Stimulated activated CD8-positive, alpha-beta memory T cell treated with anti-CD3 and anti-CD28 coated beads, Interleukin-12 subunit alpha, Interleukin-12 subunit beta, amount 100 ng/mL, for 24 hours (primary cell): ENCODE data around the gene AADACL4.
"Not testable (repeated sequence)": the region's sequence is repeated elsewhere in the genome, so short reads cannot be mapped to it uniquely, and the experiment has no call there.

Source experiments
- DNase-seq: peaks from one replicate; pipeline ENCODE4 v3.0.0-alpha.2; 2020; ENCODE audit errors: extremely low read depth

Gene AADACL4

DNA sequence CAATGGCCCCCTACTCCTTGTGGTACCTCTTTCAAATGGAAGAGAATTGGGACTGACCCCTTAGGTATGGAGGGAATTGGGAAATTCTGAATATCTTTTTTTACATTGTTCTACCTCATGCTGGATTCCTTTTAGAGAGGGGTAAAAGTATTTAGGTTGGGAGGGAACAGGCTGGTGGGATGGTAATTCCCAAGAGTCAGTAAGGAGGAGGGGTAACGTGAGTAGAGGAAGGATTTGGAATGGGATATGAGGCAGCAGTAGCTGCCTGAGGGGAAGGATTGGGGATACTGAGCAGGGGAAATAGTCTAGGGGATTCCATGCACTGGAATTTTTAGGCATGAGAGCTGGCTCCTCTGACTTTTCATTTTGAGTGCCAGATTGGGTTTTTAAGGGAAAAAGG is 68.2 kb downstream of the AADACL4 start:
- DNase-seq, result no peak

DNA sequence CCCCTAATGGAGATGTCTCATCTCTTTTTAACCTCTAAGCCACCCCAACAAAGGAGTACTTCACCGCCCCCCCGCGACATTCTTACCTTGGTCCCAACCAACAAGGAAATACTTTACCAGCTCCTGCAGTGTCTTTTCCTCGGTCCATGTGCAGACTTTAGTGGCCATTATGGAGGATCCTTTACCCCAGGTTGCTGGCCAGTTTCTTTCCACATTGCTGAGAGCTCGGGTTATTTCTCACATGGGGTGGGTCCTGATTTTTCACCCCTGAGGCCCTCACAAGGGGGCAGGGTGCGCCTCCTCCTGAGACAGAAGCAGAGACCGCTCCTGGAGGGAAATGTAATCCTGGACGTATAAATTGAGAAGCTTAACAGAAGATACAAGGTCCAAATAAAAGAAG is 69.0 kb downstream of the AADACL4 start:
- DNase-seq, result no peak

DNA sequence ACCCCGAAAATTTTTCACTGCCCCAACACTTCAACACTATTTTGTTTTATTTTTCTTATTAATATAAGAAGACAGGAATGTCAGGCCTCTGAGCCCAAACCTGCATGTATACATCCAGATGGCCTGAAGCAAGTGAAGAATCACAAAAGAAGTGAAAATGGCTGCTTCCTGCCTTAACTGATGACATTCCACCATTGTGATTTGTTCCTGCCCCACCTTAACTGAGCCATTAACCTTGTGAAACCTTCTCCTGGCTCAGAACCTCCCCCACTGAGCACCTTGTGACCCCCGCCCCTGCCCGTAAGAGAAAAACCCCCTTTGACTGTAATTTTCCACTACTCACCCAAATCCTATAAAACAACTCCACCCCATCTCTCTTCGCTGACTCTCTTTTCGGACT is 69.8 kb downstream of the AADACL4 start:
- DNase-seq, result not testable (repeated sequence)

DNA sequence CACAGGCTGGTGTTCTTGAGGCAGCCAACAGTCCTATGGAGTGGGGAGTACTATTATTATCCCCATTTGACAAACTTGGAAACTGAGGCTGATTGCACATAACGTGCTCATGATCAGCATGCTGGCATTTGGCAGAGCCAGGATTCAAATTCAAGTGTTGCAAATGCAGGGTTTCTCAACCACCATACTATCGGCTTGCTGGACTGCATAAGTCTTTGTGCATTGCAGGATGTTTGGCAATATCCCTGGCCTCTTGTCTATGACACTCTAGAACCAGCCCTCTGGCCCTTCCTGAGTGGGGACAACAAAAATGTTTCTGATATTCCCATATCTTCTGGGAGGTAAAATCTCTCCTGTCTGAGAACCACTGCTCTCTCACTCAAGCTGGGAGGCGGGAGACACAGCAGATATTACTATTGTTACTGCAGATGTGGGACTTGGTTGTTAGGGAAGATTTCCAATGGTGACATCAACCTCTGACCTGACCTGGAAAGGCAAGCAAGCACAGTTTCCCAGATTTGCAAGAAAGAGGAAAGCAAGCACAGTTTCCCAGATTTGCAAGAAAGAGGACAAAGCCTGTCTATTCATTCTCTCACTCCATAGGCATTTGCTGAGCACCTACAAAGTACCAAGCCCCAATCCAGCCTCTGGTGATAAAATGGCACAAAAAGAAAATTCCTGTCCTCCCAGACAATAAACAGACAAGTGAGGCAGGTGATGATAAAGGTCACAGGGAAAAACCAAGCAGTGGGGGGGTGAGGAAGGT is 71.0 kb downstream of the AADACL4 start:
- no peak for DNase-seq

DNA sequence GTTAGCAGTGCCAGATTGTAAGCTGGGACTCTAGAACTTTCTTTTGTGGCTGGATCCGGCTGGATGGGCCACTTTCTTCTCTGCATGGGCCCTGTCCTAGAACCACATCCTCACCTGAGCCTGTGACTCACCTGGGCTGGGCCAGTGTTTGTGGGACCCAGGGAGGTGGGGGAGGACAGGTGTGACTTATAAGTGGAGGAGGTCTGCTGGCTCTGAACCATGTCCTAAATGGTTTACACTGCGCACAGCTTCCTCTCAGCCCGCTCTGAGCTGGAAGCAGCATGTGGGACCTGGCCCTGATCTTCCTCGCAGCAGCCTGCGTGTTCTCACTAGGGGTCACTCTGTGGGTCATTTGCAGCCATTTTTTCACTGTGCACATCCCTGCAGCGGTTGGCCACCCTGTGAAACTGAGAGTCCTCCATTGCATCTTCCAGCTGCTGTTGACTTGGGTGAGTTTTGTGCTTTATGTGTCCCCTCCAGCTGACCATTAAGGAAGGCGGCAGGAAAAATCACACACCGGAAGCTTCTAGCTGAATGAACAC is 72.1 kb downstream of the AADACL4 start, which contains the start of gene AADACL3:
Gene AADACL3 (plus strand): TSS at position 215 of the 542 bp plus-strand sequence. CDS start 67 bp downstream, at position 282.
- DNase-seq, result no peak
